ENCODE results near the gene EEPD1.
"Not testable (repeated sequence)": the region's sequence is repeated elsewhere in the genome, so short reads cannot be mapped to it uniquely, and the experiment has no call there.

Gene EEPD1

GRCh38 chr7:36216063-36216684, 63.1 kb downstream of the EEPD1 start:
- no peak for DNase-seq (ENCODE audit: low read depth)

- DNase-seq (ENCODE audit: low read depth): no peak
Measured at GRCh38 chr7:36217211-36217960, 64.3 kb downstream of the EEPD1 start.

- DNase-seq (ENCODE audit: low read depth): no peak
Measured at GRCh38 chr7:36217961-36218284, 64.9 kb downstream of the EEPD1 start.

- DNase-seq (ENCODE audit: low read depth): no peak
Measured at GRCh38 chr7:36219429-36219828, 66.4 kb downstream of the EEPD1 start.

- DNase-seq (ENCODE audit: low read depth): no peak
Measured at GRCh38 chr7:36223851-36224250, 70.8 kb downstream of the EEPD1 start.

- DNase-seq (ENCODE audit: low read depth): no peak
Measured at GRCh38 chr7:36224934-36225858, 72.1 kb downstream of the EEPD1 start.

GRCh38 chr7:36226151-36226550, 73.1 kb downstream of the EEPD1 start:
- no peak for DNase-seq (ENCODE audit: low read depth)

- DNase-seq (ENCODE audit: low read depth): no peak
Measured at GRCh38 chr7:36227223-36227622, 74.2 kb downstream of the EEPD1 start.

- no peak for DNase-seq (ENCODE audit: low read depth)
Measured at GRCh38 chr7:36228039-36228438, 75.0 kb downstream of the EEPD1 start.

- DNase-seq (ENCODE audit: low read depth): no peak
Measured at GRCh38 chr7:36231406-36231805, 78.4 kb downstream of the EEPD1 start.

- no peak for DNase-seq (ENCODE audit: low read depth)
Measured at GRCh38 chr7:36232555-36232954, 79.5 kb downstream of the EEPD1 start.

GRCh38 chr7:36232971-36233550, 80.0 kb downstream of the EEPD1 start:
- DNase-seq (ENCODE audit: low read depth): no peak

- no peak for DNase-seq (ENCODE audit: low read depth)
Measured at GRCh38 chr7:36236073-36236472, 83.0 kb downstream of the EEPD1 start.

GRCh38 chr7:36238138-36238537, 85.1 kb downstream of the EEPD1 start:
- DNase-seq (ENCODE audit: low read depth): no peak

GRCh38 chr7:36243356-36243755, 90.3 kb downstream of the EEPD1 start:
- not testable (repeated sequence) for DNase-seq (ENCODE audit: low read depth)

- not testable (repeated sequence) for DNase-seq (ENCODE audit: low read depth)
Measured at GRCh38 chr7:36244001-36244400, 90.9 kb downstream of the EEPD1 start.

GRCh38 chr7:36244429-36244828, 91.4 kb downstream of the EEPD1 start:
- no peak for DNase-seq (ENCODE audit: low read depth)

GRCh38 chr7:36245684-36246299, 92.7 kb downstream of the EEPD1 start:
- DNase-seq (ENCODE audit: low read depth): no peak

GRCh38 chr7:36249091-36249490, 96.0 kb downstream of the EEPD1 start:
- no peak for DNase-seq (ENCODE audit: low read depth)

- DNase-seq (ENCODE audit: low read depth): no peak
Measured at GRCh38 chr7:36253699-36254098, 100.6 kb downstream of the EEPD1 start.

- DNase-seq (ENCODE audit: low read depth): not testable (repeated sequence)
Measured at GRCh38 chr7:36258510-36259259, 105.6 kb downstream of the EEPD1 start.
